NCI-H1930 (cell line): Measurements from ENCODE around the gene MCEMP1.
"Not testable (repeated sequence)": the region's sequence is repeated elsewhere in the genome, so short reads cannot be mapped to it uniquely, and the experiment has no call there.

Experiments used
- DNase-seq, 2 experiments: peaks; one replicate each; lab custom pipeline; 2025; lab: John Stamatoyannopoulos, UW

Gene MCEMP1

DNA sequence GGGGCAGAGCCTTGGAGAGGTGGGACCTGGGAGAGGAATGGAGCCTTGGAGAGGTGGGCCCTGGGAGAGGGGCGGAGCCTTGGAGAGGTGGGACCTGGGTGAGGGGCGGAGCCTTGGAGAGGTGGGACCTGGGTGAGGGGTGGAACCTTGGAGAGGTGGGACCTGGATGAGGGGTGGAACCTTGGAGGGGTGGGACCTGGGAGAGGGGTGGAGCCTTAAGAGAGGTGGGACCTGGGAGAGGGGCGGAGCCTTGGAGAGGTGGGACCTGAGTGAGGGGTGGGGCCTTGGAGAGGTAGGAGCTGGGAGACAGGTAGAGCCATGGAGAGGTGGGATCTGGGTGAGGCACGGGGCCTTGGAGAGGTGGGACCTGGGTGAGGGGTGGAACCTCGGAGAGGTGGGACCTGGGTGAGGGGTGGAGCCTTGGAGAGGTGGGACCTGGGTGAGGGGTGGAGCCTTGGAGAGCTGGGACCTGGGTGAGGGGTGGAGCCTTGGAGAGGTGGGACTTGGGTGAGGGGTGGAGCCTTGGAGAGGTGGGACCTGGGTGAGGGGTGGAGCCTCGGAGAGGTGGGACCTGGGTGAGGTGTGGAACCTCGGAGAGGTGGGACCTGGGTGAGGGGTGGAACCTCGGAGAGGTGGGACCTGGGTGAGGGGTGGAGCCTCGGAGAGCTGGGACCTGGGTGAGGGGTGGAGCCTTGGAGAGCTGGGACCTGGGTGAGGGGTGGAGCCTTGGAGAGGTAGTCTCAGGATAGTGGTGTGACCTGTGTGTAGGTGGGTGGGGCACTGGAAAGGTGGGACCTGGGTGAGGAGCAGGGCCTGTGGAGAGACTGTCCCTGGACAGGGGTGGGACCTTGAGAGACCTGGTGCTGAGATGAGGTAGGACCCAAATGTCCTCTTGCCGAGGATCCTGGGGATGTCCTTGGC, 33.0 kb upstream of the MCEMP1 start:
- DNase-seq: not testable (repeated sequence)

DNA sequence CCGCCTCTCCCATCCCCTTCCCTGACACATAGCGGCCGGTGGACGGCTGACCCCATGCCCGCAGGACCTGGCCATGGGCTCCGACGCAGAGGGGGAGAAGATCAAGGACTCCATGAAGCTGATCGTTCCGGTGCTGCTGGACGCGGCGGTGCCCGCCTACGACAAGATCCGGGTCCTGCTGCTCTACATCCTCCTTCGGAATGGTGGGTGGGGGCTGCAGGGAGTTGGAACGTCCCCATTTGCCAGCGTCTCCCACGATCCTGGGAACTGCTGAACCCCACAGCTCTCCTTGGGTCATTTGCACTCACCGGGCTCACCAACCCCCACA, 32.4 kb upstream of the MCEMP1 start:
- no peak for DNase-seq

DNA sequence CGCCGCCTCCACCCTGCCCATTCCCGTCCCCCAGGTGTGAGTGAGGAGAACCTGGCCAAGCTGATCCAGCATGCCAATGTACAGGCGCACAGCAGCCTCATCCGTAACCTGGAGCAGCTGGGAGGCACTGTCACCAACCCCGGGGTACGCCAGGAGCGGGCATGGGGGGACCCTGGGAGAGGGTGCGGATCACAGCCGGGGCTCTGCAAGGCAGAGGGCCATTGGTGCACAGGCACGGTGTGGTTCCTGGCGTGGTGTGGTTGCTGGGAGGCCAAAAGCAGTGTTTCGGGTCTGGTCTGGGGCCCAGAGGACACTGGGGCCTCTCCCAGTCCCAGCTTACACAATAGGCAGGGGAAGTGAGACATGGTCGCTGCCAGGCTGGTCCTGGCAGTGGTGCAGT, 31.7 kb upstream of the MCEMP1 start:
- no peak for DNase-seq

DNA sequence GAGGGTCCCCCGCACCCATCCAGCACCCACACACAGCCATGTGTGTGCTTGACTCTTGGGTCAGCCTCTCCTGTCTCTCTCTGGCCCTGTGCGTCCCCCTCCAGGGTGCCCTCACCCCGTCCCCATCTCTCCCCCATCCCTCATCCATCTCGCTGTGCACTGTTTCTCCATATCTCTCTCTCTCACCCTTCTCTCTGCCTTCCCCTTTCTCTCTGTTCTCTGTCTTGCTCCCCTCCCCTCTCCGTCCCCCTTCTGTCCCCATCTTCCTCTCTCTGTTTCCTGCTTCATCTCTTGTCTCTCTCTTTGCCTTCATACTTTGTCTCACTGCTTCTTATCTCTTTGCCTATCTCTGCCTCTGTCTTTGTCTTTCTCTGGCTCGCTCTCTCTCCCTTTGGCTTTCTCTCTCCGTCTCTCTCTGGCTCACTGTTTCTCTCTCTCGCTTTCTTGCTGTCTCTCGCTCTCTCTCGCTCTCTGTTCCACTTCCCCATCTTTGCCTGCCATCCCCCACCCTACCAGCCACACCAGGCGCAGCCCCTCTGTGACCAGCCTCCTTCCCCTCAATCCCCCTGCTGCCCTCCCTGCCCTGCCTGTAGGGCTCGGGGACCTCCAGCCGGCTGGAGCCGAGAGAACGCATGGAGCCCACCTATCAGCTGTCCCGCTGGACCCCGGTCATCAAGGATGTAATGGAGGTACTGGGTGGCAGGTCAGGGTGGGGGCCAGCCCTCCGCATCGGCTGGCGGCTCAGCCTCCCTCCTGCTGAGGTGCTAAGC, 31.0 kb upstream of the MCEMP1 start:
- no peak for DNase-seq

DNA sequence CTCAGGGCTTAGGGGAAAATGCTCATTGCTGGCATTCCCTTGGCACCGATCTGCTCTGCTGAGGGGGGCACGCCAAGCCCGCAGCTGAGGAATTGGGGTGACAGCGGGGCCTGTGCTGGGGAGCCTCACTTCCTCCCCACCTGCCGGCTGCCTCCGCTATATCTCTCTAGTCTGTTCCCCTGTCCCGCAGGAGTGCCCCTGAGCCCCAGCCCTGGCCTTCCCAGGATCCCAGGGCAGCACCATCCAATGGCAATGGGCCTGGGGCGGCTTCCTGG, 30.5 kb upstream of the MCEMP1 start:
- DNase-seq: no peak

DNA sequence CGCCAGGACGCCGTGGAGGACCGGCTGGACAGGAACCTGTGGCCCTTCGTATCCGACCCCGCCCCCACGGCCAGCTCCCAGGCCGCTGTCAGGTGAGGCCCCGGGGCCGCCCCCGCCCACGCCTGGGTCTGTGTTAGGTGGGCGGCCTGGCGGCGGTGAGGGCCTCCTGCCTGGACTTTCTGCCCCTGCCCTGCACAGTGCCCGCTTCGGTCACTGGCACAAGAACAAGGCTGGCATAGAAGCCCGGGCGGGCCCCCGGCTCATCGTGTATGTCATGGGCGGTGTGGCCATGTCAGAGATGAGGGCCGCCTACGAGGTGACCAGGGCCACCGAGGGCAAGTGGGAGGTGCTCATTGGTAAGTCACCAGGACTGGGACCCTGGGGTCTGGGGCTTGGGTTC, 29.7 kb upstream of the MCEMP1 start:
- DNase-seq: no peak

DNA sequence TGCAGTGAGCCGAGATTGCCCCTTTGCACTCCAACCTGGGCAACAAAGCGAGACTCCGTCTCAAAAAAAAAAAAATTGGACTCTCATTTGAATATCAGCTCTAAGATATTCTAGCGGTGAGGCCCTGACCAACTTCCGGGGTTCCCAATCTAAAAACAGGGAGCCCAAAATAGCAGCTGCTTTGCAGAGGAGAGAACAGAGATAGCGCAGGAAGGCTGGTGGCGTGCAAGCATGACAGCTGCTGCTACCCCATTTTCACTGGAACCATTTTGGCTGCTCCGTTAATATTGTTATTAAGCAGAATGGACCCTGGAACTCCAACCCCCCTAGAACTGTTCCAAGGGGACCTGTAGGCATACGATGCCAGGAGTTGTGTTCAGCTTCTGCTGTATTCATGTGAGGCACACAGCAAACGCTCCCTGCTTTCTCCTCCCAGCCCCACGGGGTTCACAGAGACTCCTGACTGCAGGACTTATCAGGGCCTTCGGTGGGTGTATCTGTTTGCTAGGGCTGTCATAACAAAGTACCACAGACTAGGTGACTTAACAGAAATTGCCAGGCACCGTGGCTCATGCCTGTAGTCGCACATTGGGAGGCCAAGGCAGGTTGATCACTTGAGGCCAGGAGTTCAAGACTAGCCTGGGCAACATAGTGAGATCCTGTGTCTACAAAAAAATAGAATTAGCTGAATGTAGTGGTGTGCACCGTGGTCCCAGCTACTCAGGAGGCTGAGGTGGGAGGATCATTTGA, 28.4 kb upstream of the MCEMP1 start:
- DNase-seq: no peak

DNA sequence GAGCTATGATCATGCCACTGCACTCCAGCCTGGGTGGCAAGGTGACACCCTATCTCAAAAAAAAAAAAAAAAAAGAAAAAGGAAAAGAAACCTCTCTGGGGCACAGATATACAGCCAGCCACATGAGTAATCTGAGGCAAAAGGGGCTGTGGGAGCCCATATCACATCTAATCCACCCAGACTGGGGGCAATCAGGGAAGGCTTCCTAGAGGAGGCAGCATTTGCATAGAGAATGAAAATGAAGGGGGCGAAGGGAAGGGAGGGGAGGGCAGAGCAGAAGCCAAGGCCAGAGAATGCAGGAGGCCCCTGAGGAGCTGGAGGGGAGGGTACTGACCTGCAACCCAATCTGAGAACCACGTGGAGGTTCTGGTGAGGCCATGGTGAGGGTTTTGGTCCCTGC, 26.7 kb upstream of the MCEMP1 start:
- DNase-seq: no peak

DNA sequence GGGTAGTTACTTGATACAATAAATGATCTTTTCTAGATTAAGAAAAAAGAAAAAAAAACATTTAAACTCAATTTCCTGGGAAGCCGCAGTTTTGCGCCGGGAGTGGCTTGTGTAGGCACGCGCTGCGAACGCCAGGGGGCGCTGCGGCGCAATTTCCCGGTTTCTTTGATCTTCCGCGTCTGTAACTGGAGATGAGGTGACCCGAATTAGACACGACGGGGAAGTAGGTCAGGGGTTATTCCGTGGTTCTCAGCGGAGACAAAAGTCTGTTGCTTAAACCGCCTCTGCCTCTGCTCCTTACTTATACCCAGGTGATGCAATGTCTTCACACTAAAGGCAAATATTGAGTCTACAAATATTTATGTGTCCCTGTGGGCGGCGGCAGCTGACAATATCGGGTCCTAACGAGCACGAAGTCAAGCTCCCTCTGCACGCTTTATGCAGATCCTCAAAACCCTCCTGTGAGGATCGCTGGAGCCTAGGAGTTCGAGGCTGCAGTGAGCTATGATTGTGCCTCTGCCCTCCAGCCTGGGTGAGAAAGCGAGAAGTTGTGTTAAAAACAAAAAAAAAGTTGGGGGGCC, 24.7 kb upstream of the MCEMP1 start:
- peak; percentile 47 to 83 for DNase-seq

DNA sequence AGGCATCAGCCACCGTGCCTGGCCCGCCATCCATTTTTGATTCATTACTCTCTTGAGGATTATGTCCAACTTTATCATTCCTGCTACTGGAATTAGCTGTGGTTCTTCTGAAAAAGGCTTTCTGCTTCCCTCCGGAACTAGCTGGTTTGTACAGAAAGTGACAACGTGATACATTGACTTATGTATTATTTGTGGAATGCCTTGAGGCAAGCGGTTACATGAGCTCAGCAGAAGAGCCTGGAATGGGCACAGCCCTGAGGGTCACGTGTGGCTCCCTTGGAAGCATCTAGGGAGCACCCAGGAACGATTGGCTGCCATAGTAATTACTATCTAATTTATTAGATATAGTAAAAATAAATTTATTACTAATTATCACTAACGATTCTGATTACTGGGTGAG, 22.5 kb upstream of the MCEMP1 start:
- no peak for DNase-seq

DNA sequence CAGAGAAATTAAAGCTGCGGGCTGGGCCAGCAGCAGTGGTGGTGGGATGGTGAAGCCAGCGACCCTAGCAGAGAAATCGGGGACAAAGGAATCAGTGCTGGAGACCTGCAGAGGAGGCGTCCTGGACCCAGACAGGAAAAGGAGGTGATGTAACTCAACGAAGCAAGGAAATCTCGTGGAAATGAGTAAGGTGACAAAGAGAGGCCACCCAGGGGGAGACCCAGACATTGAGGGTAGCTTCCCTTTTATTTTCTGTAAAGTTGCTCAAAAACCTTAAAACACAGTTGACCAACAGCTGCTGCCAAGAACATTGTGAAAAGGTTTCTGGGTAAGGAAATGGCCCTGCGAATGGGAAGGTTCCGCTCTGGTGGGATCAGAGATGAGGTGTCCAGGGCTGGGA, 21.3 kb upstream of the MCEMP1 start:
- DNase-seq: no peak

DNA sequence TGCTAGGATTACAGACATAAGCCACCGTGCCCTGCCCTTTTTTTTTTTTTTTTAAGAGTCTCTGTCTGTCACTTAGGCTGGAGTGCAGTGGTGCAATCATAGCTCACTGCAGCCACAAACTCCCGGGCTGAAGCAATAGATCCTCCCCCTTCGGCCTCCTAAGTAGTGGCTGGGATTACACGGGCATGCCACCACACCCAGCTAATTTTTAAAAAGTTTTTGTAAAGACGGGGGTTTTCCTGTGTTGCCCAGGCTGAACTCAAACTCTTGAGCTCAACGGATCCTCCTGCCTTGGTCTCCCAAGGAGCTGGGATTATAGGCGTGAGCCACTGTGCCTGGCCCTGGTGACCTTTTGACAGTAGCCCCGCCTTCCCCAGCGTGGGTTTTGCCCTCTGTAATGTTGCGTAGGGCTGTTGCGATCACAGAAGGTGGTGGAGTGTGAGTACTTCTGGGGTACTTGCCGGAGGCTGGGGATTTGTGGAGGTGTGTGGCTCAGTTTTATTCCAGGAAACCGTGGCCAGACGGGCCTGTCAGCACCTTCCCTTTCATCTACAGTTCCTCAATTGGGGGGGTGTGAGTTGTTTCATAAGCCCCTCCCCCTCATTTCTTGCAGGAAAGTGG, 19.6 kb upstream of the MCEMP1 start:
- DNase-seq: no peak

DNA sequence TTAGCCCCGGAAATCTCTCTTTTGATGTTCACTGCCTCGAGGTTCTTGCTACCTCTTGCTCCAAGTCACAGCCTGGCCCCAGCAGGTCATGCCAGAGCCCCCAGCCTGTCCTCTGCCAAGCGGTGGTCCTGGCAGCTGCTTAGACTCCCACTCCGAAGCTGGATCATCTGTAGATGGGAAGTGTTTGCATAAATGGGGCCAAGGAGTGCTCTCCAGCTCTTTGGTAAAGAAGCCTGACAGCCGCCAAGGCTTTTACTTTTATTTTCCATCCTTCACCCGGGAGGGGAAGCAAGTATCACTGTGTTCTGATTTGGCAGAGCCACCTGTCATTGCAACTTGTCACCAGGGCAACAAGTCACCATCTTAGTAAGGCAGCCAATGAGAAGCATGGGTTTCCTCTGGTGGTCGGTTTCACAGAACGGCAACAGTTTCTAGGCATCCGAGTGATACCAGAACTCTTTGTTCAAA, 18.6 kb upstream of the MCEMP1 start:
- DNase-seq: no peak

DNA sequence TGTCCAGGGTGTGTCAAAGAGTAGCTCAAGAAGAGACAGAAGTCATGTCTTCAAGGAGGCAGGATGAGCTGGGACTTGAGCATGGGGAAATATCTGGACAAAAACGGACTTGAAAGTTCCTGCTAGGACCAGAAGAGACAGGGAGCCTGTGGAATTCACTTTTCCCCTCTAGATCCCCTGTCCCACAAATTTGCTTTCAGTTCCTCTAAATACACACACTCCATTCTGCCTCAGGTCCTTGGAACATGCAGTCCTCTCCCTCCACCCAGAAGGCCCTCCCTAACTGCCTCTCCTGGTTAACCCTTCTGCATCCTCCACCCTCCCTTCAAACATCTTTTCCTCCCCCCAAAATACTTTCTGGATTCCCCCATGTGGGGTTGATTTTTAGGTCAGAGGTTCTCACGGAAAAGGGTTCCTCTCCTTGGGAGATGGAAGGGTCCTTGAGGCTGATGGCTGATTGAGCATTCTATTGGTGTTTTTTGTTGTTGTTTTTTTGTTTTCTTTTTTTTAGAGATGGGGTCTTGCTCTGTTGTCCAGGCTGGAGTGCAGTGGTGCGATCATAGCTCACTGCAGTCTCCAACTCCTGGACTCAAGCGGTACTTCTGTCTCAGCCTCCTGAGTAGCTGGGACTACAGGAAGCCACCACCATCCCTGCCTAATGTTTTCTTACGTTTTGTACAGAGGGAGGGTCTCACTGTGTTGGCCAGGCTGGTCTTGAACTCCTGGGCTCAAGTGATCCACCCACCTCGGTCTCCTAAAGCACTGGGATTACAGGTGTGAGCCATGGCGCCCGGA, 14.9 kb upstream of the MCEMP1 start:
- no peak for DNase-seq

DNA sequence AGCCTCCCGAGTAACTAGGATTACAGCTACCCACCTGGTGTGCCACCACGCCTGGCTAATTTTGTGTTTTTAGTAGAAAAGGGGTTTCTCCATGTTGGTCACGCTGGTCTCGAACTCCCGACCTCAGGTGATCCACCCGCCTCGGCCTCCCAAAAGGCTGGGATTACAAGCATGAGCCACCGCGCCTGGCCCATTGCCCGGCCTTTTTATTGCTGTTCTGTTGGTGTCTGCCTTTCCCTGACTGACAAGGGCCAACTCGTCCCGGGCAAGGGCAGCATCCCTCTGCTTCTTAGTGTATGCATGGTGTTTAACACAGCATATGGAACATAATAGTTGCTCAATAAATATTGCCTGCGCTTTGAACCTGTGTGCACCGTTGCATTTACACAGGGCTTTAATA, 14.2 kb upstream of the MCEMP1 start:
- DNase-seq: no peak

DNA sequence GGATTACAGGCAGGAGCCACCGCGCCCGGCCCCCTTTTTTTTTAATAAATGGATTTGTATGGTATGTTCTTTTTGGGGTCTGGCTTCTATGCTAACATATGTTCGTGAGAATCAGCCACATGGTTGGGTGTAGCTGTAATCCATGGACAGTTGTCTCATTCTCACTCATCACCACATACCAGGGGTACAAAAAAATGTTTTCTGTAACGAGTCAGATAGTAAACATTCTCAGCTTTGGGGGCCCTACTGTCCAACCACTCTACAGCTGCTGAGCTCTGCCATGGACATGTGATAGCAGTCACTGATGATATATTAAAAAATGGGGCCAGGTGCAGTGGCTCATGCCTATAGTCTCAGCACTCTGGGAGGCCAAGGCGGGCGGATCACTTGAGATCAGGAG, 13.2 kb upstream of the MCEMP1 start:
- no peak for DNase-seq

DNA sequence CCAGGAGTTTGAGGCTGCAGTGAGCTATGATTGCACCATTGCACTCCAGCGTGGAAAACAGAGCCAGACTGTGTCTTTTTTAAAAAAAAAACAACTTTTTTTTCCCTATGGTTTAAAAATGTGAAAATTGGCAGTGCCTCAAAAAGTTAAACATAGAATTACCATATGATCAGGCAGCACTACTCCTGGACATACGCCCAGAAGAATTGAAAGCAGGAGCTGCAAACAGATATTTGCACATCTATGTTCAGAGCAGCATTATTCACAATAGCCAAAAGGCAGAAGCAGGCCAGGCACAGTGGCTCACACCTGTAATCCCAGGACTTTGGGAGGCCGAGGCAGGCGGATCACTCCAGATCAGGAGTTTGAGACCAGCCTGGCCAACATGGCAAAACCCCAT, 11.8 kb upstream of the MCEMP1 start:
- no peak for DNase-seq

DNA sequence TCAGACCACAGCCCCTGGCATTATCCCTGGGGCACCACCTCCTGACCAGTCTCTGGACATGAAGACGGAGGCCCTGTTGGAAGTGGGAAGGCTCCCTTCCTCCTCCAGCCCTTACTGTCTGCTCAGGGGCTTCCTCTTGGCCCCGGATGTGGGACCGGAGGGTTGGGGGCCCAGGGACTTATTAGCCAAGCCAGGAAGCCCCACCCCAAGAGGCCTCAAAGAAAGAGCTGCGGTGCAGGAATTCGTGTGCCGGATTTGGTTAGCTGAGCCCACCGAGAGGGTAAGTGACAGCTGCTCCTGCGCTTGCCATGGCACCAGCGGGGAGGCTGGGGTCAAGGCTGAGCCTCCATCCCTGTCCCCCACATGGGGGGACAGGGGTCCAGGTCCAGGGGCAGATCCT, 8.0 kb upstream of the MCEMP1 start, which contains the start of gene RETN:
RETN (plus strand) TSS at position 208 of the 400 bp plus-strand sequence. CDS start 278 bp downstream, outside the sequence.
- no peak for DNase-seq

DNA sequence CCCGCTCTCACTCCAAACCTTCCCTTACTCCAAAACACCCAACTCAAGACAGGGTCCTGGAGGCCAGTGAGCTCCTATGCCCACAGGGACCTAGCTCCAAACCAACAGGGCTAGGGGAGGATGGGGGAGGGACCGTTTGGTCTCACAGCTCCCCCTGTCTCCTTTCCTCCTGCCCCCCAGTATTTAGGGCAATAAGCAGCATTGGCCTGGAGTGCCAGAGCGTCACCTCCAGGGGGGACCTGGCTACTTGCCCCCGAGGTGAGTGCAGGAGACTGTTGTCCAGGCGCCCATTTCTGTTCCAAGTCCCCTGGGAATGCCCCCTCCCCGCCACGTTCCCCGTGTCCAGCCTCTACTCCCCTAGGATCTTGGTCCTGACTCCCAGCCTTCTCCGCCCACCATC, 7.2 kb upstream of the MCEMP1 start:
- no peak for DNase-seq

DNA sequence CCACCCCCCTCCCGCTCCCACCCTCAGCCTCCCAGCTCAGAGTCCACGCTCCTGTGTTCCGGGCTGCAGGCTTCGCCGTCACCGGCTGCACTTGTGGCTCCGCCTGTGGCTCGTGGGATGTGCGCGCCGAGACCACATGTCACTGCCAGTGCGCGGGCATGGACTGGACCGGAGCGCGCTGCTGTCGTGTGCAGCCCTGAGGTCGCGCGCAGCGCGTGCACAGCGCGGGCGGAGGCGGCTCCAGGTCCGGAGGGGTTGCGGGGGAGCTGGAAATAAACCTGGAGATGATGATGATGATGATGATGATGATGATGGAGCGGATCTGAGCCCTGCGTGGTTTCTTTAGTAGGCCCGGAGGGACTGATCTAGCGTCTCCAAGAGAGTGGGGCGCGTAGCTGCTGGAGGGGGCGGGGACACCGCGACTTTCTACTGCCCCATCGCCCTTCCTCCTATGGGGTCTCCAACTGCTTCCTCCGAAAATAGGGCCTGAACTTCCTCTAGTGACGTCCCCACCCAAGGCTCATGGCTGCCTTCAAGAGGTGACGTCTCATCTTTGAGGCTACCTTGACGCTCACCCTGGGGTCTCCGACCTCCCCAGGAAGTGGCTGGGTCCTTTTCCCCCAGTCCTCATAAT, 6.6 kb upstream of the MCEMP1 start:
- DNase-seq: peak in 1 of 2 experiments; percentile 31

DNA sequence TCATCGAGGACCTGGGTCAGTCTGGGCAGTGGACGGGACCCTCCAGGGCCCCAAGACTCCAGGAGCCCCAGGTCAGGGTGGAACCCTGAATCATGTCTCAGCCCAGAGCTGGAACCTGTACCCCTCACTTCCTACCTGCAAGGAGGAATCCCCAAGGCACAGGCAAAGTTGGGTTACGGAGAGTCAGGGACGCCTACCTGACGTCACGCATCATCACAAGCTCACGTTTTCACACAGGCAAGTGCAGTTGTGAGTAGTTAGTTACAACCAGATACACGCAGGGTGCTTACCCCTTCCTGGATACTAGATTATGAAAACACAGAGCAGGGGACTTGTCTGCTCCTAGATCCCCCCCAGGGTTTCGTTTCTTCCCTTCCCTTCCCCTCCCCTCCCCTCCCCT, 6.1 kb upstream of the MCEMP1 start:
- DNase-seq: no peak
